ENCODE results near the gene SSBP2. TPM values are rescaled to one million over a fixed set of nuclear protein-coding genes. Genes with fewer than 3 reads are reported as not detected.
"Not testable (repeated sequence)": the region's sequence is repeated elsewhere in the genome, so short reads cannot be mapped to it uniquely, and the experiment has no call there.

Gene SSBP2
- total RNA-seq, 3 donors from 2014 or later, result 17.5 to 77.9 (median 20.9) TPM

DNA sequence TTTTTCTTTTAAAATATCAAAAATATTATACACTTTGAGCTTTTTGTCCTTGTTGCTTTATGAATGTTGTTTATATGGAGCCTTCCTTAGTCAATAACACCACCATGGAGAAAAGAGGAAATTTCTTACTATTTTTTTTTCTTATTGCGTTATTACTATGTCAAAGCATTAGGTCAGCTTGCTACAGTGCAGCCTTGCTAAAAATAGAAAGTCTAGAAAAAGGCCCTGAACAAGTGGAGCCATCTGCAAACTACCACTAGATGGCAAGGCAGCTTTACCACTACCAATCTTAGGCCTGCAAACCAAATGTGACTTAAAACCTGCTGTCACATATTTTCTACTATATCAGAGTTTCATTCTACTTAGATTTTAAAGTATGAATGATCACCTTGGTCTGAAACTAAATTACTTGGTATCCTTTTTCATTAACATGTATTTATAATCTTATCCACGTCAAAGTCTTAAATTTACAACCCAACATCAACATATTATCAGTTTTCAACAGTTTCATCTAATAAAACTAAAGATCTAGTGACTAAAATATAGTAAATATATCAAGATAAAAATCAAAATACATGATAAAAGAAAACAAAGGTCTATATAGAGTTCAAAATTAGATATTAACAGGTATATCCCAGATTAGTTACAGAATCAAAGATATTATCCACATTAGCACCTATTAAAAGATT, 243.9 kb downstream of the SSBP2 start:
- intact Hi-C loops (cut with DNase I, micrococcal nuclease), result loop anchor here (10.0 kb wide), 2 partner anchors 238 to 348 kb away; no protein-coding TSS in a partner anchor
- ATAC-seq (peak; percentile 93), DNase-seq (peak in 1 of 3 donors; percentile 67)
- Histone ChIP-seq H3K4me3 (no peak overlapping the region), H3K4me1 (ENCODE audit: low read depth) (no peaks in the 10 kb centered on the region), H3K9me3 (no peaks in the 10 kb centered on the region), H3K36me3 (ENCODE audit: low read depth) (no peaks in the 10 kb centered on the region)
- TF ChIP-seq, protein P1, sequence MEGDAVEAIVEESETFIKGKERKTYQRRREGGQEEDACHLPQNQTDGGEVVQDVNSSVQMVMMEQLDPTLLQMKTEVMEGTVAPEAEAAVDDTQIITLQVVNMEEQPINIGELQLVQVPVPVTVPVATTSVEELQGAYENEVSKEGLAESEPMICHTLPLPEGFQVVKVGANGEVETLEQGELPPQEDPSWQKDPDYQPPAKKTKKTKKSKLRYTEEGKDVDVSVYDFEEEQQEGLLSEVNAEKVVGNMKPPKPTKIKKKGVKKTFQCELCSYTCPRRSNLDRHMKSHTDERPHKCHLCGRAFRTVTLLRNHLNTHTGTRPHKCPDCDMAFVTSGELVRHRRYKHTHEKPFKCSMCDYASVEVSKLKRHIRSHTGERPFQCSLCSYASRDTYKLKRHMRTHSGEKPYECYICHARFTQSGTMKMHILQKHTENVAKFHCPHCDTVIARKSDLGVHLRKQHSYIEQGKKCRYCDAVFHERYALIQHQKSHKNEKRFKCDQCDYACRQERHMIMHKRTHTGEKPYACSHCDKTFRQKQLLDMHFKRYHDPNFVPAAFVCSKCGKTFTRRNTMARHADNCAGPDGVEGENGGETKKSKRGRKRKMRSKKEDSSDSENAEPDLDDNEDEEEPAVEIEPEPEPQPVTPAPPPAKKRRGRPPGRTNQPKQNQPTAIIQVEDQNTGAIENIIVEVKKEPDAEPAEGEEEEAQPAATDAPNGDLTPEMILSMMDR (IDR thresholded peaks at IDR 0.05), result peak; percentile 55

DNA sequence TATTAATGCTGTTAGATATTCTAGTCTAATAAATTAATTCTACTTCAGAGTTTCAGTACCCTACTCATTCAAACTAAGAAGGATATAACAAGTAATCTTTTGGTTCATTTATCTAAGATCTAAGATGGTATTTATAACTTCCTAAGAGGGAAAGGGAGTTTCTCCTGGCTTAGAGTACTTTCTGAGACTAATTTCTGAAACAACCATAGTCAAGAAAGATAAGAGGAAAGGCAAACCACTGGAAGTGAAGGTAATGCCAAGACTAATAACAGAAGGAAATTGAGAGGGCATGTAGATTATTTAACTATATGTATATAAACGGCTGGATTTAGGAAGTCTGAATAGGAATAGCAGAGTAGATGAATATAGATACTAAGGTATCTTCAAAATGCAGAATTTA, 244.5 kb downstream of the SSBP2 start:
- H3K4me1 ChIP-seq (ENCODE audit: low read depth), result no peaks in the 10 kb centered on the region
- no peak for ATAC-seq
- DNase-seq, result no peak
- TF ChIP-seq, protein P1 (IDR thresholded peaks at IDR 0.05), result no peak
- intact Hi-C loops (cut with DNase I, micrococcal nuclease), result loop anchor here (10.0 kb wide), 2 partner anchors 238 to 348 kb away; no protein-coding TSS in a partner anchor
- no peaks in the 10 kb centered on the region for H3K9me3 ChIP-seq
- H3K4me3 ChIP-seq, result no peak overlapping the region
- no peaks in the 10 kb centered on the region for H3K36me3 ChIP-seq (ENCODE audit: low read depth)

DNA sequence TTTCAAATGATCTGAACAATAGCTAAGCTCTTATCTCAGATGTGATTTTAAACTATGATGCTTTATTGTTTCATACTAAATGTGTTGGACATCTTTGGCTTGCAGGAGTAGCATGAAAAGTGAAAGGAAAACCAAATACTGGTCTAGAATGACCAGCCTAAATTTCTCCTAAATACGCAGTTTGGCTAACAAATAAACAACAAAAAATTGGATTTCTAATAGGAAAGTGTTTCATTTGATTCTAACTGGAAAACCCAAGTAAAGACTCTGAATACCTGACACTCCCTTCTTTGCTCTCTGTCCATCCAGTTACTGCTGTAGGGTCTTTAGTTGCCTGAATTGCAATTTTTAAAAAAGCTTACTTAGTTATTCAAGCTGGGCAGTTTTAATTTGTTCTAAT, 245.2 kb downstream of the SSBP2 start:
- Histone ChIP-seq H3K4me3 (no peak overlapping the region), H3K36me3 (ENCODE audit: low read depth) (no peaks in the 10 kb centered on the region), H3K9me3 (no peaks in the 10 kb centered on the region), H3K4me1 (ENCODE audit: low read depth) (no peaks in the 10 kb centered on the region)
- ATAC-seq (no peak), DNase-seq (no peak)
- intact Hi-C loops (cut with DNase I, micrococcal nuclease), result loop anchor here (10.0 kb wide), 2 partner anchors 239 to 349 kb away; no protein-coding TSS in a partner anchor
- TF ChIP-seq, protein P1 (IDR thresholded peaks at IDR 0.05), result no peak

DNA sequence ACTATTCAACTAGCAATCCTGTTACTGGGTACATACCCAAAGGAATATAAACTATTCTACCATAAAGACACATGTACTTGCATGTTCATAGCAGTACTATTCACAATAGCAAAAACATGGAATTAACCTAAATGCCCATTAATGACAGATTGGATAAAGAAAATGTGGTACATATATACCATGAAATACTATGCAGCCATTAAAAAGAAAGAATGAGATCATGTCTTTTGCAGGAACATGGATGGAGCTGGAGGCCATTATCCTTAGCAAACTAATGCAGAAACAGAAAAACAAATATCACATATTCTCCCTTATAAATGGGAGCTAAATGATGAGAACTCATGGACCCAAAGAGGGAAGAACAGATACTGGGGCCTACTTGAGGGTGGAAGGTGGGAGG, 247.3 kb downstream of the SSBP2 start:
- ATAC-seq; DNase-seq; H3K36me3 ChIP-seq (ENCODE audit: low read depth); H3K4me1 ChIP-seq (ENCODE audit: low read depth); H3K4me3 ChIP-seq; H3K9me3 ChIP-seq: not testable (repeated sequence)
- intact Hi-C loops (cut with DNase I, micrococcal nuclease), result loop anchor here (10.0 kb wide), 2 partner anchors 241 to 351 kb away; no protein-coding TSS in a partner anchor

DNA sequence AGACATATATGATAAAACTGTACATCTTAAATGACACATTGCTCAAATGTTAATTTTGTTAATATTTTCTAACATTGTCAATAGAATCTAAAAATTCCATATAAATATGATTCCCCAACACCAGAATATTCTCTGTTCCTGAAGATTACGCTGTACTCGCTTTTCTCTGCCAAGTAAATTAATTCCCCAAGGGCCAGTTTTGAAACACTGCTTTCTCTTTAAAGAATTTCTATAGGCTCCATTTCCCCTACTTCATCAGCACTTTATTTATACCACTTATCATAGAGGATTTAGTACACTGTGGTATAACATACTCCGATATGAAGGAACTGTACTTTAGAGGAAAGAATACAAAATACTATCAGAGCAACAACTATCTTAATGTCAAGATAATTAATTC, 255.6 kb downstream of the SSBP2 start:
- Histone ChIP-seq H3K36me3 (ENCODE audit: low read depth) (no peaks in the 10 kb centered on the region), H3K9me3 (no peaks in the 10 kb centered on the region), H3K4me3 (no peak overlapping the region), H3K4me1 (ENCODE audit: low read depth) (no peaks in the 10 kb centered on the region)
- intact Hi-C loops (cut with DNase I, micrococcal nuclease), result no loop called here
- no peak for ATAC-seq
- DNase-seq, result no peak
- TF ChIP-seq, protein P1 (IDR thresholded peaks at IDR 0.05), result no peak

DNA sequence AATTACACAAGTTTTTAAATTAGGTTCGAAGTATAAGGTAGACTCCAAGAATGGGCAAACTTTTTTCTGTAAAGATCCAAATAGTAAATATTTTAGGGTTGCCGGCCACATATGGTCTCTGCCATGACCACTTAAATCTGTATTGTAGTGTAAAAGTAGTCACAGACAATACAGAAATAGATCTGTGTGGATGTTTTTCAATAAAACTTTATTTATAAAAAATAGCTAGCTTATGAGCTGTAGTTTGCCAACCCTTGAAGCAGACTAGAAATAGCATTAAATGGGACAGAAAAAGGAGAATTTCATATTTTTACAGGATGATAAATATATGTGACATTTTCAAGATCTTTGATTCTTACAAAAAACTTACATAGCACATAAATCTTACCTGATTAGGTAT, 262.0 kb downstream of the SSBP2 start:
- Histone ChIP-seq H3K4me3 (no peak overlapping the region), H3K36me3 (ENCODE audit: low read depth) (no peaks in the 10 kb centered on the region), H3K9me3 (no peaks in the 10 kb centered on the region), H3K4me1 (ENCODE audit: low read depth) (no peaks in the 10 kb centered on the region)
- no peak for DNase-seq
- intact Hi-C loops (cut with DNase I, micrococcal nuclease), result no loop called here
- TF ChIP-seq, protein P1 (IDR thresholded peaks at IDR 0.05), result no peak
- no peak for ATAC-seq
